ENCODE data around the gene GADD45B.
A peak's percentile ranks its signal among the peaks of the same experiment; 100 is the strongest.

The GADD45B gene

GRCh38 chr19:2457394-2458037 lies 18.4 kb upstream of the GADD45B start:
- no peak for TF ChIP-seq TAF1 (IDR thresholded peaks at IDR 0.05; ENCODE audit: borderline replicate concordance, insufficient read depth, low read length)

- TF ChIP-seq SIN3A (IDR thresholded peaks at IDR 0.05; ENCODE audit: borderline replicate concordance, insufficient read depth, low read length): no peak
- no peak for TF ChIP-seq POLR2AphosphoS5 (IDR thresholded peaks at IDR 0.05; ENCODE audit: low read depth, low read length)
- TF ChIP-seq REST (IDR thresholded peaks at IDR 0.05; ENCODE audit: insufficient read depth in 1 of 2, low read depth in 2 of 2, low read length in 2 of 2): no peak
- no peak for TF ChIP-seq TAF1 (IDR thresholded peaks at IDR 0.05; ENCODE audit: borderline replicate concordance, insufficient read depth, low read length)
- TF ChIP-seq FOXP2 (optimal IDR thresholded peaks at IDR 0.05; ENCODE audit: borderline replicate concordance, extremely low read depth, extremely low read length, insufficient read depth): no peak
Observed at GRCh38 chr19:2458054-2458453, 17.9 kb upstream of the GADD45B start.

GRCh38 chr19:2460245-2460644 lies 15.7 kb upstream of the GADD45B start:
- TF ChIP-seq TAF1 (IDR thresholded peaks at IDR 0.05; ENCODE audit: borderline replicate concordance, insufficient read depth, low read length): no peak
- TF ChIP-seq POLR2AphosphoS5 (IDR thresholded peaks at IDR 0.05; ENCODE audit: low read depth, low read length): no peak

- TF ChIP-seq REST (IDR thresholded peaks at IDR 0.05; ENCODE audit: insufficient read depth in 1 of 2, low read depth in 2 of 2, low read length in 2 of 2) (no peak), TAF1 (IDR thresholded peaks at IDR 0.05; ENCODE audit: borderline replicate concordance, insufficient read depth, low read length) (no peak), SIN3A (IDR thresholded peaks at IDR 0.05; ENCODE audit: borderline replicate concordance, insufficient read depth, low read length) (no peak), FOXP2 (optimal IDR thresholded peaks at IDR 0.05; ENCODE audit: borderline replicate concordance, extremely low read depth, extremely low read length, insufficient read depth) (no peak), POLR2AphosphoS5 (IDR thresholded peaks at IDR 0.05; ENCODE audit: low read depth, low read length) (no peak)
Observed at GRCh38 chr19:2461751-2462634, 13.9 kb upstream of the GADD45B start.

- TF ChIP-seq REST (IDR thresholded peaks at IDR 0.05; ENCODE audit: insufficient read depth in 1 of 2, low read depth in 2 of 2, low read length in 2 of 2): no peak
- TF ChIP-seq SIN3A (IDR thresholded peaks at IDR 0.05; ENCODE audit: borderline replicate concordance, insufficient read depth, low read length): peak; percentile 88; the same call in 1 of the 2 replicates
- TF ChIP-seq TAF1 (IDR thresholded peaks at IDR 0.05; ENCODE audit: borderline replicate concordance, insufficient read depth, low read length): peak; percentile 66; the same call in 1 of the 2 replicates
Observed at GRCh38 chr19:2462635-2463421, 13.1 kb upstream of the GADD45B start.

- TF ChIP-seq REST (IDR thresholded peaks at IDR 0.05; ENCODE audit: insufficient read depth in 1 of 2, low read depth in 2 of 2, low read length in 2 of 2) (no peak), TAF1 (IDR thresholded peaks at IDR 0.05; ENCODE audit: borderline replicate concordance, insufficient read depth, low read length) (no peak), SIN3A (IDR thresholded peaks at IDR 0.05; ENCODE audit: borderline replicate concordance, insufficient read depth, low read length) (no peak), POLR2AphosphoS5 (IDR thresholded peaks at IDR 0.05; ENCODE audit: low read depth, low read length) (no peak), FOXP2 (optimal IDR thresholded peaks at IDR 0.05; ENCODE audit: borderline replicate concordance, extremely low read depth, extremely low read length, insufficient read depth) (no peak)
Observed at GRCh38 chr19:2464389-2464788, 11.5 kb upstream of the GADD45B start.

Measured in PFSK-1 (cell line).